ENCODE measurements around the gene SNRPA.
"Not testable (repeated sequence)": the region's sequence is repeated elsewhere in the genome, so short reads cannot be mapped to it uniquely, and the experiment has no call there.

The SNRPA gene

GRCh38 chr19:40781140-40781539, 30.1 kb downstream of the SNRPA start:
- Mint-ChIP-seq H3K4me3 (no peak overlapping the region), H3K36me3 (ENCODE audit: low read depth) (peaks cover 76% of the 10 kb centered on the region), H3K27me3 (no peaks in the 10 kb centered on the region), H3K4me1 (ENCODE audit: low read depth) (peaks cover 44% of the 10 kb centered on the region), H3K27ac (no peak overlapping the region), H3K9me3 (no peaks in the 10 kb centered on the region)
- intact Hi-C loops (cut with micrococcal nuclease) = no loop called here

- Mint-ChIP-seq H3K4me1 (ENCODE audit: low read depth) (peaks cover 31% of the 10 kb centered on the region), H3K9me3 (no peaks in the 10 kb centered on the region), H3K27me3 (no peaks in the 10 kb centered on the region), H3K4me3 (no peak overlapping the region), H3K27ac (no peak overlapping the region), H3K36me3 (ENCODE audit: low read depth) (peaks cover 93% of the 10 kb centered on the region)
- intact Hi-C loops (cut with micrococcal nuclease) = no loop called here
These were observed 32.7 kb downstream of the SNRPA start for GRCh38 chr19:40783711-40784110.

DNA sequence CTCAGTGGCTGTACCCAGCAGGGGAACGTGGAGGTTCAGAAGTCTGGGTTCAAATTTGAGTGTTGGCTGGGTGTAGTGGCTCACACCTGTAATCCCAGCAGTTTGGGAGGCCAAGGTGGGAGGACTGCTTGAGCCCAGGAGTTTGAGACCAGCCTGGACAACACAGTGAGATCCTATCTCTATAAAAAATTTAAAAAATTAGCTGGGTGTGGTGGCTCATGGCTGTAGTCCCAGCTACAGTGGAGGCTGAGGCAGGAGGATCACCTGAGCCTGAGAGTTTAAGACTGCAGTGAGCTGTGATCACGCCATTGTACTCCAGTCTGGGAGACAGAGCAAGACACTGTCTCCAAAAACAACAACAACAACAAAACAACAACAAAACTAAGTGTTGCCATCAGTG, 33.1 kb downstream of the SNRPA start:
- H3K4me3 Mint-ChIP-seq; intact Hi-C loops (cut with micrococcal nuclease); H3K9me3 Mint-ChIP-seq; H3K27ac Mint-ChIP-seq; H3K27me3 Mint-ChIP-seq: not testable (repeated sequence)
- peaks cover 27% of the 10 kb centered on the region for H3K4me1 Mint-ChIP-seq (ENCODE audit: low read depth)
- H3K36me3 Mint-ChIP-seq (ENCODE audit: low read depth) = peaks cover 94% of the 10 kb centered on the region

DNA sequence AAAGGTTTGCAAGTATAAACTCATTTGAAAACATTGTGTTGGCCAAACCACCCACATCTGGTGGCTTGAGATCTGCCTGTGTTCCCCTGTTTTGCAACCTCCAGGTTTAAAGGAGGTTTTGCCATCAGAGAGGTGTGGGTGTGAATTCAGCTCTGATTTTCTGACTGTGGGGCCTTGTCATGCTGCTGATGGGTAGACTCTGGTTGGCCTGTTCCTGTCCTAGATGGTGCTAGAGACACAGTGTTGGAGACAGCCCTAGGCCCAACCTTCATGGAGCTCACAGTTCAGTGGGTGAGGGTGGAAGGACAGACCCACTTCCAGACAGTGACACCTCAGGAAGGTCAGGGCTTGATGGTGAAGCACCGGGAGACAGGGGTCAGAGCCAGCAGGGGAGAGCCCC, 34.5 kb downstream of the SNRPA start:
- intact Hi-C loops (cut with micrococcal nuclease) = no loop called here
- H3K36me3 Mint-ChIP-seq (ENCODE audit: low read depth) = peaks cover 97% of the 10 kb centered on the region

DNA sequence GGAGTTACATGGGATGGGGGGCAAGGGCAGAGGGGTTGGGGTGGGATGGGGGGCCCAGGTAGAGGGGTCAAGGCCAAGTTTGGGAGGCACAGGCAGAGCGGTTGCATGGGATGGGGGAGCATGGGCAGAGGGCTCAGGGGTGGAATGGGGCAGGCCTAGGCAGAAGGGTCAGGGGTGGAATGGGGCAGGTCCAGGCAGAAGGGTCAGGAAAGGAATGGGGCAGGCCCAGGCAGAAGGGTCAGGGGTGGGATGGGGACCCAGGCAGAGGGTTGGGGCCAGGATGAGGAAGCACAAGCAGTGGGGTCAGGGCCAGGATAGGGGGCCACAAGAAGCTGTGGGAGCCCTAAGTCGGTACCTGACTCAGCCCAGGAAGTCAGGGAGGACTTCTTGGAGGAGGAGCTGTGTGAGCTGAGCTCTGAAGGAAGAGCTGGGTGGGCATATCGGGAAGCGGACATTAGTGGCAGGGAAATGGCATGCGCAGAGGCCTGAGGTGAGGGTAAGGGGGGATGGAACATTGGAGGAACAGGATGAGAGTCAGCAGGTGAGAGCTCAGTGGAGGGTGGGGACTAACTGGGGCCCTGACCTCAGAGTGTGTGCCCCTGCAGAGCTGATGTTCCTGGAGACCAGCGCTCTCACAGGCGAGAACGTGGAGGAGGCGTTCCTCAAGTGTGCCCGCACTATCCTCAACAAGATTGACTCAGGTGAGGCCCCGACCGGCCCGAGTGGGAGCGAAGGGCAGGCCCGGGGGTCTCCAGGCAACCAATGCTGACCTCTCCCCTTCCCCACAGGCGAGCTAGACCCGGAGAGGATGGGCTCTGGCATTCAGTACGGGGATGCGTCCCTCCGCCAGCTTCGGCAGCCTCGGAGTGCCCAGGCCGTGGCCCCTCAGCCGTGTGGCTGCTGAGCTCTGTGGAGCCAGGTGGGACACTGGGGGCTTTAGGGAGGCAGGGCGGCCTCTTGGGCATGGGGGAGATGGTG, 35.3 kb downstream of the SNRPA start:
- no peaks in the 10 kb centered on the region for H3K27me3 Mint-ChIP-seq
- intact Hi-C loops (cut with micrococcal nuclease) = no loop called here
- H3K9me3 Mint-ChIP-seq = no peaks in the 10 kb centered on the region
- no peak overlapping the region for H3K27ac Mint-ChIP-seq
- H3K4me3 Mint-ChIP-seq = no peak overlapping the region
- peaks cover 97% of the 10 kb centered on the region for H3K36me3 Mint-ChIP-seq (ENCODE audit: low read depth)
- peaks cover 18% of the 10 kb centered on the region for H3K4me1 Mint-ChIP-seq (ENCODE audit: low read depth)

More for the DNA sequence above, 34.5 kb downstream of the SNRPA start:
- Mint-ChIP-seq H3K27ac (no peak overlapping the region), H3K9me3 (no peaks in the 10 kb centered on the region), H3K27me3 (no peaks in the 10 kb centered on the region), H3K4me1 (ENCODE audit: low read depth) (peaks cover 27% of the 10 kb centered on the region), H3K4me3 (no peak overlapping the region)

GRCh38 chr19:40791349-40791748, 40.3 kb downstream of the SNRPA start:
- Mint-ChIP-seq H3K36me3 (ENCODE audit: low read depth) (peaks cover 88% of the 10 kb centered on the region), H3K27me3 (no peaks in the 10 kb centered on the region), H3K27ac (no peak overlapping the region), H3K4me1 (ENCODE audit: low read depth) (peaks cover 13% of the 10 kb centered on the region), H3K9me3 (no peaks in the 10 kb centered on the region), H3K4me3 (no peak overlapping the region)
- intact Hi-C loops (cut with micrococcal nuclease) = loop anchor here (10.0 kb wide), 1 partner anchor 947 kb away; the partner anchor contains the start of gene FBL

- H3K36me3 Mint-ChIP-seq (ENCODE audit: low read depth) = peaks cover 88% of the 10 kb centered on the region
- peaks cover 20% of the 10 kb centered on the region for H3K4me1 Mint-ChIP-seq (ENCODE audit: low read depth)
- H3K27ac Mint-ChIP-seq = no peak overlapping the region
- H3K4me3 Mint-ChIP-seq = no peak overlapping the region
- H3K27me3 Mint-ChIP-seq = no peaks in the 10 kb centered on the region
- intact Hi-C loops (cut with micrococcal nuclease) = loop anchor here (10.0 kb wide), 1 partner anchor 947 kb away; the partner anchor contains the start of gene FBL
- H3K9me3 Mint-ChIP-seq = no peaks in the 10 kb centered on the region
These were observed 41.0 kb downstream of the SNRPA start for GRCh38 chr19:40791996-40792395.

- intact Hi-C loops (cut with micrococcal nuclease) = loop anchor here (10.0 kb wide), 1 partner anchor 953 kb away; the partner anchor contains the start of gene FBL
- Mint-ChIP-seq H3K4me1 (ENCODE audit: low read depth) (peaks cover 54% of the 10 kb centered on the region), H3K9me3 (no peaks in the 10 kb centered on the region), H3K36me3 (ENCODE audit: low read depth) (peaks cover 85% of the 10 kb centered on the region), H3K27ac (peak overlapping the region; percentile 93), H3K4me3 (peak overlapping the region; percentile 87), H3K27me3 (no peaks in the 10 kb centered on the region)
These were observed 46.4 kb downstream of the SNRPA start for GRCh38 chr19:40797166-40797962.

DNA sequence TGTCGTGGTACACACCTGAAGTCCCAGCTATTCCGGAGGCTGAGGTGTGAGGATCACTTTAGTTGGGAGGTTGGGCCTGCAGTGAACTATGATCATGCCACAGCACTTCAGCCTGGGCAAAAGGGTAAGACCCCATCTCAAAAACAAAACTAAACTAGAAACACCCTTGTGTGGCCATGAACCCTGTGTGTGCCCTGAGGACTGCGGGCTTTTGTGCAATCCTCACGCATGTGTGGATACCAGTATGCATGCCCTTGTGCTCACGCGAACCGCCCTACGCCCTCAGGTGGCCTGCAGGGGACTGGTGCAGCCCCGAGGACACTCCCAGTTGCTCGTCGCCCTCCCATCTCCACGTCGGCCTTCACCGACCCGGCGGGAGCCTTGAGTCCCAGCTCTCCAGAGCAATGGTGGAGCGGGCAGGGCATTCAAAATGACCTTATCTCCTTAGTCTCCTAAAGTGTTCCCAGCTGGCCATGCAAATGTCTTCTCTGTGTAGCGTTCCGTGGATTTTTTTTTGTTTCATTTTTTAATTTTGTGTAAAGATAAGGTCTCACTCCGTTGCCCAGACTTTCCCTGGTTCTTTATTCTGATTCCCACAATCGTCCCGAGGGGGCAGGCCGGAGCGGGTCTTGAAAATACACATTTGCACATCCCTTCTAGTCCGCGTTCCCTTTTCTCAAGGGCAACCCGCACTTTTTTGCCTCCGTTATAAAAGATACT, 47.1 kb downstream of the SNRPA start:
- Mint-ChIP-seq H3K4me1 (ENCODE audit: low read depth) (peaks cover 62% of the 10 kb centered on the region), H3K4me3 (peak overlapping the region; percentile 87), H3K36me3 (ENCODE audit: low read depth) (peaks cover 85% of the 10 kb centered on the region), H3K9me3 (no peaks in the 10 kb centered on the region), H3K27me3 (no peaks in the 10 kb centered on the region), H3K27ac (peak overlapping the region; percentile 93)
- intact Hi-C loops (cut with micrococcal nuclease) = loop anchor here (1.0 to 10.0 kb wide), 3 partner anchors 21 to 953 kb away; partner anchors contain the start of genes ACTMAP, FBL and SNRPA

DNA sequence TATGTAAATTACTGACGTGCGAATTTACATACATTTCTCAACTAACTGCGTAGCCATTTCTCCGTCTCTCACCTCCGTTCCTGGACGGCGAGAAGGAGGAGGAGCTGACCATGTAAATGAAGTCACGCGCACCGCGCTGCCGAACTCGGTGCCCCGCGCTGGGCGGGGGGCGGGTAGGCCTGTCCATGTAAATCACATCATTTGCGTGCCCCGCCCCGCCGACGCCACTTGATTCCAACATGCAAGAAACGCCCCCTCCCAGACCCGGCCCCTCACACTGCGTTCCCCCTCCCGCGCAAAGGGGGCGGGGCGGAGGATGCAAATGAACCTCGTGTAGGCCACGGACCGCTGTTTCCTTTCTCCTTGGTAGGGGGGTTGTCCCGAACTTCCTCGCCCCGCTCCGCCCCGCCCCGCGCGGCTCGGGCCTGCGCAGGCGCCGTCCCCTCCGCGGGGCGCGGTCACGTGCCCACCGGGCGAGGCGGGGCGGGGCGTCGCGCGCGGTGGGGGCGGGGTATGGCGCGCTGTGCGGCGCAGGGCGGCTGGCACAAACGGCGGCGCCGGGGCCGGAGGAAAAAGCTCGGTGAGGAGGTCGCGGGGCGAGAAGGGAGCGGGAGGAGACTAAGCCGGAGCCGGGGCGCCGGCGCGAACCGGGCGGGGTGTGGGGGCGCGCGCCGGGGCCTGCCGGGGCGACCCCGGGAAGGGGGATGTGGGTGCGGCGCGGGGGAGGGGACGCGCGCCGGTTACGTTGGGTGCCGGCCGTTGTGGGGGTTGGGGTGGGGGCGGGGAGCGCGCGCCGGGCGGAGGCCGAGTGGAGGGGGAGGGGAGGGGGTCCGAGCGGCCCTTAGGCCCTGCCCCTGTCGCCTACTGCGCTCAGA, 47.9 kb downstream of the SNRPA start, which contains the start of gene EGLN2:
Gene EGLN2 (plus strand): TSS at position 509 of the 875 bp plus-strand sequence. CDS start 1,382 bp downstream, outside the sequence.
- Mint-ChIP-seq H3K27ac (peak within 1 kb of the TSS; percentile 93), H3K4me3 (peak within 1 kb of the TSS; percentile 87), H3K9me3 (no peaks in the 10 kb centered on the region), H3K36me3 (ENCODE audit: low read depth) (peaks cover 86% of the 10 kb centered on the region), H3K27me3 (no peaks in the 10 kb centered on the region), H3K4me1 (ENCODE audit: low read depth) (peaks cover 70% of the 10 kb centered on the region)
- intact Hi-C loops (cut with micrococcal nuclease) = loop anchor here (1.0 to 10.0 kb wide), 3 partner anchors 22 to 954 kb away; partner anchors contain the start of genes ACTMAP, FBL and SNRPA

DNA sequence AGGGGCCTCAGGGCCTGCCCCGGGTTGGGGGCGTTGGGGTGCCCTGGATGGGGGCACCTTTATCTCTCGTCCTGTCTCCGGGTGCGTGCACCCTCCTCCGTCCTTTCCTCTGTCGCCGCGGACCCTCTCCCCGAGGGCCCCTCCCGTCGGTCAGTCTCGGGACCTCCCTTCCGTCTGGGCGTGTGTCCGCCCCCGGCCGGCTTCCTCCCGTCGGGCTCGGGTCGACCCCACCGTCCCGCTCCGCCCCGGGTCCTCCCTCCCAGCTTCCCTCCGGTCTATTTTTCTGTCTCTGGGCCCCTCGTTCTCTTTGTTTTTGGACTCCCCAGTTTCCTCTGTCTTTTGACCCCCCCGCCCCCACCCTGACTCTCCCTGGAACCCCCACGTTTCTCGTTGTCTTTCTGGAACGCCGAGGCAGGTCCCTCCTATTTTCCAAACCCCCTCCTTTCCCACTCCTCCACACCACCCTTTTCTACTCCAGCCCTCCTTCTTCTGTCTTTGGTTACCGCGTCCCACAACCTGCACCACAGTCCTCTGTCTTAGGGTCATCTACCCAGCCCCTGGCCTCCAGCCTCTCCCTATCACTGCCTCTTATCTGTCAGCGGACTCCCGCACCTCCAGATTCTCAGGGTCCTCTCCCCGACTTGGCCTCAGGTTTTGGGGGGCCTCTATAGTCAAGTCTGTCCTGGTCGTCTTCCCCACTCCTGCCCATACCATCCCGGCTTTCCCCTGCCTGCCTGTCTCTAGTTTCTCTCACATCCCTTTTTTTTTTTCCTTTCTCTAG, 48.7 kb downstream of the SNRPA start:
- H3K27ac Mint-ChIP-seq = peak overlapping the region; percentile 93
- no peaks in the 10 kb centered on the region for H3K9me3 Mint-ChIP-seq
- peak overlapping the region; percentile 86 for H3K4me3 Mint-ChIP-seq
- peaks cover 78% of the 10 kb centered on the region for H3K4me1 Mint-ChIP-seq (ENCODE audit: low read depth)
- peaks cover 94% of the 10 kb centered on the region for H3K36me3 Mint-ChIP-seq (ENCODE audit: low read depth)
- intact Hi-C loops (cut with micrococcal nuclease) = loop anchor here (2.0 to 10.0 kb wide), 2 partner anchors 49 to 955 kb away; partner anchors contain the start of genes ACTMAP, FBL and SNRPA
- no peaks in the 10 kb centered on the region for H3K27me3 Mint-ChIP-seq

All from dendritic cell treated with granulocyte-macrophage colony-stimulating factor and Interleukin-4, amounts not matched to agents 40 ng/mL and 50 ng/mL, for 4 days (primary cell).